SK-N-SH treated with all-trans-retinoic acid at 6 μM for 48 hours (cell line): Measurements from ENCODE around the gene GMPR2.

Source experiments
- ATAC-seq: fragments of 200-7000 bp; cut with Tn5 transposase; 3 replicates; pipeline ENCODE4 v1.9.1; 2020; ENCODE audit warnings: mild to moderate bottlenecking, moderate library complexity
- ARNTL ChIP-seq: fragments of 450-650 bp; formaldehyde crosslinking; IDR thresholded peaks from 2 replicates; pipeline ENCODE4 v1.5.0; 2020; ENCODE audit warnings: low read depth, mild to moderate bottlenecking, moderate library complexity, borderline replicate concordance
- BACH2 ChIP-seq: fragments of 250-450 bp; sonication (Bioruptor Pico); IDR thresholded peaks from 2 replicates; pipeline ENCODE4 v1.9.0; 2021; ENCODE audit warnings: mild to moderate bottlenecking, borderline replicate concordance
- CSDC2 ChIP-seq: fragments of 250-450 bp; sonication (Bioruptor Pico); IDR thresholded peaks from 2 replicates; pipeline ENCODE4 v1.5.0; 2020; ENCODE audit warnings: mild to moderate bottlenecking, moderate library complexity
- ESRRG ChIP-seq: fragments of 250-450 bp; sonication (Bioruptor Pico); IDR thresholded peaks from 2 replicates; pipeline ENCODE4 v1.6.1; 2021; ENCODE audit warnings: mild to moderate bottlenecking
- ISL1 ChIP-seq: fragments of 250-450 bp; sonication (Bioruptor Pico); IDR thresholded peaks from 2 replicates; pipeline ENCODE4 v2.1.2; 2022; ENCODE audit warnings: mild to moderate bottlenecking, moderate library complexity
- RARB ChIP-seq: fragments of 250-450 bp; sonication (Bioruptor Pico); IDR thresholded peaks from 2 replicates; pipeline ENCODE4 v1.8.0; 2021; ENCODE audit warnings: mild to moderate bottlenecking, moderate library complexity
- SNAI2 ChIP-seq: fragments of 250-450 bp; sonication (Bioruptor Pico); IDR thresholded peaks from 2 replicates; pipeline ENCODE4 v1.5.0; 2020; ENCODE audit warnings: mild to moderate bottlenecking, moderate library complexity
- TCF4 ChIP-seq: fragments of 250-450 bp; sonication (Bioruptor Pico); IDR thresholded peaks from 2 replicates; pipeline ENCODE4 v1.8.0; 2021; ENCODE audit warnings: mild to moderate bottlenecking, moderate library complexity, borderline replicate concordance
- ZC3H10 ChIP-seq: fragments of 250-450 bp; sonication (Bioruptor Pico); IDR thresholded peaks from 2 replicates; pipeline ENCODE4 v1.5.1; 2021; ENCODE audit warnings: mild to moderate bottlenecking, moderate library complexity
- ZFP3 ChIP-seq: fragments of 250-450 bp; sonication (Bioruptor Pico); IDR thresholded peaks from 2 replicates; pipeline ENCODE4 v1.5.0; 2020; ENCODE audit warnings: mild to moderate bottlenecking, moderate library complexity
- ZNF565 ChIP-seq: fragments of 450-650 bp; formaldehyde crosslinking; conservative IDR thresholded peaks from 2 replicates; pipeline ENCODE4 v1.5.0; 2020; ENCODE audit warnings: low read depth, mild to moderate bottlenecking, moderate library complexity
- ZNF70 ChIP-seq: fragments of 450-650 bp; formaldehyde crosslinking; IDR thresholded peaks from 2 replicates; pipeline ENCODE4 v1.5.0; 2020; ENCODE audit warnings: mild to moderate bottlenecking, moderate library complexity
- ZNF8 ChIP-seq: fragments of 450-650 bp; formaldehyde crosslinking; IDR thresholded peaks from 2 replicates; pipeline ENCODE4 v1.5.0; 2020; ENCODE audit warnings: mild to moderate bottlenecking, moderate library complexity
- TF ChIP-seq, protein P1 (sequence below): fragments of 250-450 bp; sonication (Bioruptor Pico); IDR thresholded peaks from 2 replicates; pipeline ENCODE4 v1.5.1; 2021; ENCODE audit warnings: mild to moderate bottlenecking, moderate library complexity
- TF ChIP-seq, protein P2 (sequence below): fragments of 250-450 bp; sonication (Bioruptor Pico); IDR thresholded peaks from 2 replicates; pipeline ENCODE4 v1.5.1; 2020; ENCODE audit warnings: low read depth, mild to moderate bottlenecking, moderate library complexity
- TF ChIP-seq, protein P3 (sequence below): fragments of 250-450 bp; sonication (Bioruptor Pico); IDR thresholded peaks from 2 replicates; pipeline ENCODE4 v1.8.0; 2021; ENCODE audit warnings: low read depth, mild to moderate bottlenecking, moderate library complexity, borderline replicate concordance
- TF ChIP-seq, protein P4 (sequence below): fragments of 250-450 bp; sonication (Bioruptor Pico); IDR thresholded peaks from 2 replicates; pipeline ENCODE4 v1.5.0; 2020; ENCODE audit warnings: mild to moderate bottlenecking, moderate library complexity
- TF ChIP-seq, protein P5 (sequence below): fragments of 250-450 bp; sonication (Bioruptor Pico); IDR thresholded peaks from 2 replicates; pipeline ENCODE4 v1.8.0; 2020; ENCODE audit warnings: mild to moderate bottlenecking, moderate library complexity, borderline replicate concordance

GMPR2 gene

DNA sequence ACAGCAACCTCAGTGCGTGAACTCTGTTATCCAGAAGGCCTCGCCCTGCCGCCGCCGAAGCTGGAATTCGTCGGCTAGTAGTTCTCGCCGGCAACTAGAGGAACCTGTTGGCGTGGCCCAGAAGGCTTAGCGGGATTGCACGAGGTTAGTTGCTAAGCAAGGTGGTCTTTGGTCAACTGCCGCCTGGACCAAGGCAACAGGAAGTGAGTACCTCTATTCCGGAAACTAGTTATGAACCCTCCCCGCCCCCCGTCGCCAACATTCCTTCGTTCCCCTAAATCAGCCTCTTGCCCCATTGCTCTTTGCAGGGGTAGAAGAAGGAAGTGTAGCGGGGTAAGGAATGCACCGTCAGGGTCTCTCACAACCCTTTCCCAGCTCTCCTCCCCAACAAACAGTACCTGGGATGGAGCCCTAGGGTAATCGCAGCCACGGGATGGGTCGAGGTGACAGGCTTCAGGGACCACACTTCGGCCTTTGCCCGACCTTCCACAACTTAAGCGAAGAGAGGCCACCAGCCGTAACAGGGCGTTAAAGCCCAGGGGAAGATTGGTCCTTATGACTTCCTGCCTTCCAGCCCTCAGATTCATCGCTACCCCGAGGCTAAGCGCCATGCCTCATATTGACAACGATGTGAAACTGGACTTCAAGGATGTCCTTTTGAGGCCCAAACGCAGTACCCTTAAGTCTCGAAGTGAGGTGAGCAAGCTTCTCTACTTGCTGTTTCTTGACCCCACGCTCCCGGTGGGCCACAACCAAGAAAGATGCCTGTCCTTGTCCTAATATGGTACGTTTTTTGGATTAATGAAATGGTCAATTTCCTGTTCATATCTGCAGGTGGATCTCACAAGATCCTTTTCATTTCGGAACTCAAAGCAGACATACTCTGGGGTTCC lies at the start of gene GMPR2:
Gene GMPR2, plus strand, starts transcription at position 285 of the 893 bp plus-strand sequence. Its CDS starts 325 bp downstream, at position 610.
- TF ChIP-seq BACH2 (CRISPR knock-in tag), result no peak
- TF ChIP-seq ESRRG (CRISPR knock-in tag), result no peak
- TF ChIP-seq, protein P1, sequence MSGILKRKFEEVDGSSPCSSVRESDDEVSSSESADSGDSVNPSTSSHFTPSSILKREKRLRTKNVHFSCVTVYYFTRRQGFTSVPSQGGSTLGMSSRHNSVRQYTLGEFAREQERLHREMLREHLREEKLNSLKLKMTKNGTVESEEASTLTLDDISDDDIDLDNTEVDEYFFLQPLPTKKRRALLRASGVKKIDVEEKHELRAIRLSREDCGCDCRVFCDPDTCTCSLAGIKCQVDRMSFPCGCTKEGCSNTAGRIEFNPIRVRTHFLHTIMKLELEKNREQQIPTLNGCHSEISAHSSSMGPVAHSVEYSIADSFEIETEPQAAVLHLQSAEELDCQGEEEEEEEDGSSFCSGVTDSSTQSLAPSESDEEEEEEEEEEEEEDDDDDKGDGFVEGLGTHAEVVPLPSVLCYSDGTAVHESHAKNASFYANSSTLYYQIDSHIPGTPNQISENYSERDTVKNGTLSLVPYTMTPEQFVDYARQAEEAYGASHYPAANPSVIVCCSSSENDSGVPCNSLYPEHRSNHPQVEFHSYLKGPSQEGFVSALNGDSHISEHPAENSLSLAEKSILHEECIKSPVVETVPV (CRISPR knock-in tag), result no peak
- TF ChIP-seq, protein P2, sequence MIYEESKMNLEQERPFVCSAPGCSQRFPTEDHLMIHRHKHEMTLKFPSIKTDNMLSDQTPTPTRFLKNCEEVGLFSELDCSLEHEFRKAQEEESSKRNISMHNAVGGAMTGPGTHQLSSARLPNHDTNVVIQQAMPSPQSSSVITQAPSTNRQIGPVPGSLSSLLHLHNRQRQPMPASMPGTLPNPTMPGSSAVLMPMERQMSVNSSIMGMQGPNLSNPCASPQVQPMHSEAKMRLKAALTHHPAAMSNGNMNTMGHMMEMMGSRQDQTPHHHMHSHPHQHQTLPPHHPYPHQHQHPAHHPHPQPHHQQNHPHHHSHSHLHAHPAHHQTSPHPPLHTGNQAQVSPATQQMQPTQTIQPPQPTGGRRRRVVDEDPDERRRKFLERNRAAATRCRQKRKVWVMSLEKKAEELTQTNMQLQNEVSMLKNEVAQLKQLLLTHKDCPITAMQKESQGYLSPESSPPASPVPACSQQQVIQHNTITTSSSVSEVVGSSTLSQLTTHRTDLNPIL (CRISPR knock-in tag), result no peak
- TF ChIP-seq RARB (CRISPR knock-in tag), result no peak
- no peak for TF ChIP-seq TCF4 (CRISPR knock-in tag)
- ATAC-seq, result peak; percentile 76

DNA sequence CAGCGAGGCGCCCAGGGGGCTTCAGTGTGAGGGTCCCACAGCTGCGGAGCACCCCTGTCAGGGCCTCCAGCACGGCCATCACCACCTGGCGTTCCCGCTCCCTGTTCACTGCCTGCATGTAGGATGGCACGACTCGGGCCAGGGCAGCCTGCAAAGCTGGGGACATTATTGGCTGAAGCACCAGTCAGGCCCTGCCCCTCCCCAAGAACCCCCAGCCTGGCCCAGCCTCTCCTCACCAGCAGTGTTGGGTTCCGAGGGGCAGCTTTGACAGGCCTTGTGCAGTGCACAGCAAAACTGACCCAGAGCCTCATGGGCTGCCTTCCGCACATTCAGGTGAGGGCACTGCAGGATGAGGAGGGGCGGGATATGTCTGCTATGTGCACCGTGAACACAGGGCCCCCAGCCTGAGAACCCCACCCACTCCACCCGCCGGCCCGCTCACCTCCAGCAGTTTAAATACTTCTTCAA lies 49.7 kb upstream of the GMPR2 start:
- no peak for ATAC-seq
- TF ChIP-seq, protein P3, sequence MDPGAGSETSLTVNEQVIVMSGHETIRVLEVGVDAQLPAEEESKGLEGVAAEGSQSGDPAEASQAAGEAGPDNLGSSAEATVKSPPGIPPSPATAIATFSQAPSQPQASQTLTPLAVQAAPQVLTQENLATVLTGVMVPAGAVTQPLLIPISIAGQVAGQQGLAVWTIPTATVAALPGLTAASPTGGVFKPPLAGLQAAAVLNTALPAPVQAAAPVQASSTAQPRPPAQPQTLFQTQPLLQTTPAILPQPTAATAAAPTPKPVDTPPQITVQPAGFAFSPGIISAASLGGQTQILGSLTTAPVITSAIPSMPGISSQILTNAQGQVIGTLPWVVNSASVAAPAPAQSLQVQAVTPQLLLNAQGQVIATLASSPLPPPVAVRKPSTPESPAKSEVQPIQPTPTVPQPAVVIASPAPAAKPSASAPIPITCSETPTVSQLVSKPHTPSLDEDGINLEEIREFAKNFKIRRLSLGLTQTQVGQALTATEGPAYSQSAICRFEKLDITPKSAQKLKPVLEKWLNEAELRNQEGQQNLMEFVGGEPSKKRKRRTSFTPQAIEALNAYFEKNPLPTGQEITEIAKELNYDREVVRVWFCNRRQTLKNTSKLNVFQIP (CRISPR knock-in tag), result no peak
- TF ChIP-seq SNAI2 (CRISPR knock-in tag), result no peak
- no peak for TF ChIP-seq ESRRG (CRISPR knock-in tag)
- TF ChIP-seq, protein P2 (CRISPR knock-in tag), result no peak

DNA sequence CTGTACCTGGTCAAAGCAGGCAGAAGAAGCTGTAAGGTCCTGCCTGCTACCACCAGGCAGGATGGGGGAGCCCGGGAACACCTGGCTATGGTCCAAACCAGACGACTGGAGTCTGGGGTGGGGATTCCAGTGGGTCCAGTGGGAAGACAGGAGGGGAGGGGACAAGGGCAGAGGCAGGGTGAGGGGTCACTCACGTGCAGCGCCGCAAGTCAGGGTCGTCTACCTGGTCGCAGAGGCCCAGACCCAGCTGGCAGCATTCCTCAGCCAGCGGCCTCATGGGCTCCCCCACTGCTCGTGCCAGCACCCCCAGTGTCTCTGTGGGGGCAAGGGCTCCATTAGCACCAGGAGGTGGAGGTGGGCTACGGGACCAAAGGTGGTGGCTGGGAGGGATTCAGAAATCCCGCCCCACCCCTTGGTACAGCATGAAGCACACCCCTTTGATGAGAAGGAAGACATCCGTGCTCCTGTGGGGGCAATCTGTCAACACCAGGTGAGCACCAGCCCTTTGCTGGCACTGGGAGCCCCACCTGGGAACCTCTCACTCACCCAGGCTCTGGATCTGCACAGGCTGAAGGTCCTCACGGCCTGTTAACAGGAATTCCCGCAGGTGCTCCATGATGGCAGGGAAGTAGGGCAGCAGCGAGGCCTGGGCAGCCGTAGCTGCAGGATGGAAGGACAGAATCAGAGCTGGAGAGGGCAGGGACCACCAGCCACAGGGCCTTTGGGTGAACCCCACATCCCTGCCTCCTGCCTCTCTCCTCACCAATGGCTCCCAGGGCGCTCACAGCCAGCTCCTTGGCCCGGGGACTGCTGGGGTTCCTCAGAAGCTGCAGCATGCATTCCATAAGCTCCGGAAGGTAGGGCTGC lies 48.4 kb upstream of the GMPR2 start:
- TF ChIP-seq ZC3H10 (CRISPR knock-in tag), result no peak
- TF ChIP-seq ZNF565 (CRISPR knock-in tag), result no peak
- TF ChIP-seq BACH2 (CRISPR knock-in tag), result no peak
- TF ChIP-seq ZFP3 (CRISPR knock-in tag), result no peak
- TF ChIP-seq RARB (CRISPR knock-in tag), result no peak
- no peak for TF ChIP-seq CSDC2
- TF ChIP-seq, protein P3 (CRISPR knock-in tag), result no peak
- TF ChIP-seq SNAI2 (CRISPR knock-in tag), result no peak
- TF ChIP-seq ISL1 (CRISPR knock-in tag), result no peak
- no peak for TF ChIP-seq TCF4 (CRISPR knock-in tag)
- TF ChIP-seq, protein P4, sequence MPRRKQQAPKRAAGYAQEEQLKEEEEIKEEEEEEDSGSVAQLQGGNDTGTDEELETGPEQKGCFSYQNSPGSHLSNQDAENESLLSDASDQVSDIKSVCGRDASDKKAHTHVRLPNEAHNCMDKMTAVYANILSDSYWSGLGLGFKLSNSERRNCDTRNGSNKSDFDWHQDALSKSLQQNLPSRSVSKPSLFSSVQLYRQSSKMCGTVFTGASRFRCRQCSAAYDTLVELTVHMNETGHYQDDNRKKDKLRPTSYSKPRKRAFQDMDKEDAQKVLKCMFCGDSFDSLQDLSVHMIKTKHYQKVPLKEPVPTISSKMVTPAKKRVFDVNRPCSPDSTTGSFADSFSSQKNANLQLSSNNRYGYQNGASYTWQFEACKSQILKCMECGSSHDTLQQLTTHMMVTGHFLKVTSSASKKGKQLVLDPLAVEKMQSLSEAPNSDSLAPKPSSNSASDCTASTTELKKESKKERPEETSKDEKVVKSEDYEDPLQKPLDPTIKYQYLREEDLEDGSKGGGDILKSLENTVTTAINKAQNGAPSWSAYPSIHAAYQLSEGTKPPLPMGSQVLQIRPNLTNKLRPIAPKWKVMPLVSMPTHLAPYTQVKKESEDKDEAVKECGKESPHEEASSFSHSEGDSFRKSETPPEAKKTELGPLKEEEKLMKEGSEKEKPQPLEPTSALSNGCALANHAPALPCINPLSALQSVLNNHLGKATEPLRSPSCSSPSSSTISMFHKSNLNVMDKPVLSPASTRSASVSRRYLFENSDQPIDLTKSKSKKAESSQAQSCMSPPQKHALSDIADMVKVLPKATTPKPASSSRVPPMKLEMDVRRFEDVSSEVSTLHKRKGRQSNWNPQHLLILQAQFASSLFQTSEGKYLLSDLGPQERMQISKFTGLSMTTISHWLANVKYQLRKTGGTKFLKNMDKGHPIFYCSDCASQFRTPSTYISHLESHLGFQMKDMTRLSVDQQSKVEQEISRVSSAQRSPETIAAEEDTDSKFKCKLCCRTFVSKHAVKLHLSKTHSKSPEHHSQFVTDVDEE, result no peak
- TF ChIP-seq, protein P5, sequence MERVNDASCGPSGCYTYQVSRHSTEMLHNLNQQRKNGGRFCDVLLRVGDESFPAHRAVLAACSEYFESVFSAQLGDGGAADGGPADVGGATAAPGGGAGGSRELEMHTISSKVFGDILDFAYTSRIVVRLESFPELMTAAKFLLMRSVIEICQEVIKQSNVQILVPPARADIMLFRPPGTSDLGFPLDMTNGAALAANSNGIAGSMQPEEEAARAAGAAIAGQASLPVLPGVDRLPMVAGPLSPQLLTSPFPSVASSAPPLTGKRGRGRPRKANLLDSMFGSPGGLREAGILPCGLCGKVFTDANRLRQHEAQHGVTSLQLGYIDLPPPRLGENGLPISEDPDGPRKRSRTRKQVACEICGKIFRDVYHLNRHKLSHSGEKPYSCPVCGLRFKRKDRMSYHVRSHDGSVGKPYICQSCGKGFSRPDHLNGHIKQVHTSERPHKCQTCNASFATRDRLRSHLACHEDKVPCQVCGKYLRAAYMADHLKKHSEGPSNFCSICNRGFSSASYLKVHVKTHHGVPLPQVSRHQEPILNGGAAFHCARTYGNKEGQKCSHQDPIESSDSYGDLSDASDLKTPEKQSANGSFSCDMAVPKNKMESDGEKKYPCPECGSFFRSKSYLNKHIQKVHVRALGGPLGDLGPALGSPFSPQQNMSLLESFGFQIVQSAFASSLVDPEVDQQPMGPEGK, result no peak
- TF ChIP-seq ZNF8 (CRISPR knock-in tag), result no peak
- TF ChIP-seq ZNF70 (CRISPR knock-in tag), result no peak
- no peak for TF ChIP-seq ARNTL (CRISPR knock-in tag)
- TF ChIP-seq, all 23 proteins: peak for 0
- no peak for ATAC-seq
